Progenitor cell of endocrine pancreas (in vitro differentiated cells): ENCODE data around the gene APBB1. TPM values are rescaled to one million over a fixed set of nuclear protein-coding genes. Genes with fewer than 3 reads are reported as not detected.

Experiments
- DNase-seq: peaks from one replicate; pipeline ENCODE4 v3.0.0; 2021; ENCODE audit warnings: low spot score; ENCODE audit not compliant: unreplicated experiment
- H3K27ac Mint-ChIP-seq: 2 replicates; pipeline ENCODE4 v1.8.0; 2021; ENCODE audit warnings: mild to moderate bottlenecking, moderate library complexity, mixed read lengths
- H3K27me3 Mint-ChIP-seq: 2 replicates; pipeline ENCODE4 v1.8.0; 2021; ENCODE audit warnings: mixed read lengths
- H3K36me3 Mint-ChIP-seq: 2 replicates; pipeline ENCODE4 v1.8.0; 2022; ENCODE audit warnings: mixed read lengths; ENCODE audit not compliant: insufficient read depth
- H3K4me1 Mint-ChIP-seq: 2 replicates; pipeline ENCODE4 v1.8.0; 2021; ENCODE audit warnings: low read depth, mixed read lengths
- H3K4me3 Mint-ChIP-seq: 2 replicates; pipeline ENCODE4 v1.8.0; 2021; ENCODE audit warnings: low read depth, mild to moderate bottlenecking, moderate library complexity, mixed read lengths
- H3K9me3 Mint-ChIP-seq: 2 replicates; pipeline ENCODE4 v1.8.0; 2021; ENCODE audit warnings: low read depth, mixed read lengths
- total RNA-seq: library from RNA; stranded (reverse); gene quantifications from 2 replicates; pipeline ENCODE4 v1.2.1, GENCODE V29; 2021
- TF ChIP-seq, protein P1 (sequence below): fragments of 200-600 bp; sonication (generic); IDR thresholded peaks from one replicate; pipeline ENCODE4 v1.5.0; 2021; ENCODE audit warnings: antibody characterized with exemption, mild to moderate bottlenecking; ENCODE audit not compliant: unreplicated experiment

The APBB1 gene
- total RNA-seq, 1 donor from 2014 or later: 71.4 TPM

DNA sequence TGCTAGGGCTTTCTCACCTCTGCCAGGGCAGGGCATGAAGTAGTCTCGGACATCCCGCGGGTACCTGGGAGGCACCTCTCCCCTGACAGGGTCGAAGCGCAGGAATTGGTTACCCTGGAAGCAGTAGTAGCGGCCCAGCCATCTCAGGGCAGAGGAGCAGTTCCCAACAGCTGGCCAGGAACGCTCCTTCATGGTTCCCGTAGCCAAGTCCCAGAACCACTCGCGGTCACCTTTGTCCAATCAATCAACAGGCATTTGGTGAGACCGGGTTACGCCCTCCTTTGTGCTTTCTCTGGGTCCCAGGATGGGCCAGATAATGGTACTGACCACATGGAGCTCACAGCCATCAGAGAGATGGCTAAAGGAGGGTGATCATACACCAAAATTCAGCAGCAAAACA, 18.5 kb upstream of the APBB1 start:
- TF ChIP-seq, protein P1, sequence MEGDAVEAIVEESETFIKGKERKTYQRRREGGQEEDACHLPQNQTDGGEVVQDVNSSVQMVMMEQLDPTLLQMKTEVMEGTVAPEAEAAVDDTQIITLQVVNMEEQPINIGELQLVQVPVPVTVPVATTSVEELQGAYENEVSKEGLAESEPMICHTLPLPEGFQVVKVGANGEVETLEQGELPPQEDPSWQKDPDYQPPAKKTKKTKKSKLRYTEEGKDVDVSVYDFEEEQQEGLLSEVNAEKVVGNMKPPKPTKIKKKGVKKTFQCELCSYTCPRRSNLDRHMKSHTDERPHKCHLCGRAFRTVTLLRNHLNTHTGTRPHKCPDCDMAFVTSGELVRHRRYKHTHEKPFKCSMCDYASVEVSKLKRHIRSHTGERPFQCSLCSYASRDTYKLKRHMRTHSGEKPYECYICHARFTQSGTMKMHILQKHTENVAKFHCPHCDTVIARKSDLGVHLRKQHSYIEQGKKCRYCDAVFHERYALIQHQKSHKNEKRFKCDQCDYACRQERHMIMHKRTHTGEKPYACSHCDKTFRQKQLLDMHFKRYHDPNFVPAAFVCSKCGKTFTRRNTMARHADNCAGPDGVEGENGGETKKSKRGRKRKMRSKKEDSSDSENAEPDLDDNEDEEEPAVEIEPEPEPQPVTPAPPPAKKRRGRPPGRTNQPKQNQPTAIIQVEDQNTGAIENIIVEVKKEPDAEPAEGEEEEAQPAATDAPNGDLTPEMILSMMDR: no peak
- Mint-ChIP-seq H3K9me3 (no peaks in the 10 kb centered on the region), H3K36me3 (no peaks in the 10 kb centered on the region), H3K4me1 (peaks cover 10% of the 10 kb centered on the region), H3K27me3 (peaks cover 22% of the 10 kb centered on the region), H3K4me3 (no peak overlapping the region), H3K27ac (no peak overlapping the region)
- no peak for DNase-seq

- TF ChIP-seq, protein P1: no peak
- Mint-ChIP-seq H3K36me3 (no peaks in the 10 kb centered on the region), H3K9me3 (no peaks in the 10 kb centered on the region), H3K4me3 (no peak overlapping the region), H3K4me1 (peaks cover 5% of the 10 kb centered on the region), H3K27me3 (peaks cover 45% of the 10 kb centered on the region), H3K27ac (peak overlapping the region; percentile 56)
- DNase-seq: no peak
Observed at GRCh38 chr11:6433998-6434660, 15.2 kb upstream of the APBB1 start.

- DNase-seq: no peak
- Mint-ChIP-seq H3K27me3 (peaks cover 58% of the 10 kb centered on the region), H3K27ac (no peak overlapping the region), H3K4me1 (peaks cover 5% of the 10 kb centered on the region), H3K36me3 (no peaks in the 10 kb centered on the region), H3K9me3 (no peaks in the 10 kb centered on the region), H3K4me3 (no peak overlapping the region)
- TF ChIP-seq, protein P1: no peak
Observed at GRCh38 chr11:6431861-6432260, 13.0 kb upstream of the APBB1 start.

DNA sequence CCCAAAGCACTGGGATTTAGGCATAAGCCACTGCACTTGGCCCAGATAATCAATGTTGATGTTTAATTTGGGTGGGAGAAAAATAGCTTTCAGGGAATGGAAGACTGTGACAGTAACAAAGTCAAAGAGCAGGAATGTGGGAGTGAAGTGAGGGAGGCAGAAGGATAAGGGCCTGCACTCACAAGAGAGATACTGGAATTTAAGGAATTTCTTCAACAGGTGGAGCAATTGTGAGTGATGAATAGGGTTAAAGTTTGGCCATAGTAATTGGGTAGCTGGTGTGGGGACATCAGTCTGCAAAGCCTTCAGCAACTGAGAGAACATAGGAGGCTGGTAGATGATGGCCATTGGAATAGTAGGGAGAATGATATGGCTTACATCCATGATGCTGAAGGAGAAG, 8.6 kb upstream of the APBB1 start:
- TF ChIP-seq, protein P1: no peak
- no peaks in the 10 kb centered on the region for H3K4me1 Mint-ChIP-seq
- H3K4me3 Mint-ChIP-seq: no peak overlapping the region
- H3K36me3 Mint-ChIP-seq: no peaks in the 10 kb centered on the region
- no peak for DNase-seq
- H3K27ac Mint-ChIP-seq: no peak overlapping the region
- peaks cover 62% of the 10 kb centered on the region for H3K27me3 Mint-ChIP-seq
- no peaks in the 10 kb centered on the region for H3K9me3 Mint-ChIP-seq

GRCh38 chr11:6420677-6421076, 1.8 kb upstream of the APBB1 start:
- DNase-seq: no peak
- Mint-ChIP-seq H3K27me3 (peaks cover 36% of the 10 kb centered on the region), H3K4me1 (peaks cover 2% of the 10 kb centered on the region), H3K36me3 (no peaks in the 10 kb centered on the region), H3K4me3 (no peak overlapping the region), H3K9me3 (no peaks in the 10 kb centered on the region), H3K27ac (no peak overlapping the region)
- TF ChIP-seq, protein P1: no peak
